G401 (cell line): ENCODE data around the gene DAB1. TPM values are rescaled to one million over a fixed set of nuclear protein-coding genes. Genes with fewer than 3 reads are reported as not detected.

Source experiments
- DNase-seq: peaks from one replicate; pipeline ENCODE4 v3.0.0-alpha.2; 2015; ENCODE audit warnings: low spot score
- in situ Hi-C: cut with HindIII; loops from 2 replicates; pipeline ENCODE4 v1.10.0; 2016; ENCODE audit warnings: low sequenced_read_pairs, mixed read lengths
- total RNA-seq: library from RNA; depleted of rRNA; stranded (reverse); fragments of >200 nt; shearing (Covaris generic); gene quantifications from 2 replicates; pipeline ENCODE4 v1.2.3, GENCODE V29; 2014

Gene DAB1
- total RNA-seq, 1 experiment from 2014 or later, result not detected

- no peak for DNase-seq
- in situ Hi-C loops, result no loop called here
Observed at GRCh38 chr1:56986397-56986796, 437.5 kb downstream of the DAB1 start.

- in situ Hi-C loops, result no loop called here
- DNase-seq, result no peak
Observed at GRCh38 chr1:56985857-56986256, 438.0 kb downstream of the DAB1 start.

DNA sequence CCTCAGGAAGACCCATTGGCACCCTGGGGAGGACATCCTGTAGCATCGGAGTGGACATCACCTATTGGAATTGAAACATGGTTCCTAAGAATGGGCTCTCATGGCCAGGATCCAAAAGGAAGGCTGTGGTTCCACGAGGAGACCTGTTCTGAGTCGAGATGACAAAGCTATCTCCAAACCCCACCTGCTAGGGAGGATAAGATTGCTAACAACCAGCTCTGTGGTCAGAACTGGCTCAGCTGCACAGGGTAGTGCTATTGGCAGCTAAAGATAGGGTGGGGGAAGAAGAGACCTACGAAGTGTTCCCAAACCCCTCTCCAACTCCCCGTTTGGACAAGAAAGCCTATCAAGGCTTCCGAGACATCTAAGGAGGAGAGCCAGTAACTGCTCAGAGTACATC is 440.4 kb downstream of the DAB1 start:
- no peak for DNase-seq
- in situ Hi-C loops, result no loop called here

DNA sequence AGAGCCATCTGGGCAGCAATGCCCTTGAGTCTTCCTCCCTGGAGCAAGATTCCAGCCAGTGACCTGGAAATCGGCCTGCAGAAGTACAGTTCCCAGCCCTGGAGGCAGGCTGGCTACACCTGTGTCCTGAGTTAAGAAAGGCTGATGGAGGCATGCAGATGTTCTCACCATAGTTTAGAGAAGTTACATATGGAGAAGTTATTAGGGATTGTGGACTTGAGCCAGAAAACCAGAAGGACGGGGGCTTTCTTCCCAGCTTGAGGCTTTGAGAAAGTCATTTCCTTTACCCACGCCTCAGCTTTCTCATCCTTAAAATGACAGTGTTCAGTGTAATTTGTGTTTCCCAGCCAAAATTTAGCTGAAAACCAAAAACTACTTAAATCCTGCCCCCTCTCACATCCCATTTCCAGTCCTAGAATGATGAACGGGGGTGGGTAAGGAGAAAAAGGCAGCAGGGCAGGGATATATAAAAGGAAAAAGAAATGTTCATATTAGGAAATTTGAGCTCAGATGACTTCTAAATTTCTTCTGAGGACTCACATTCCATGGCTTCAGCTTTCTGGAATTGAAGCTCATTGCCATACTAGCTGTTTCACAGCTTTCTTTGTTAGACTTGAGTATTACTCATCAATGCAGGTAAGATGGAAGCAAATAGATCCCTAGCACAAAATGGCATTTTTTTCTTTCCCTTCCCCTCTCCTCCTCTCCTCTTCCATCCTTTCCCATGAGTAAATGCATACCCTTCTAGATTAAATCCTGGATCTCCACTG is 443.7 kb downstream of the DAB1 start:
- DNase-seq, result no peak
- in situ Hi-C loops, result no loop called here

GRCh38 chr1:56978819-56979218 is 445.0 kb downstream of the DAB1 start:
- DNase-seq, result no peak
- in situ Hi-C loops, result no loop called here

- in situ Hi-C loops, result no loop called here
- DNase-seq, result no peak
Observed at GRCh38 chr1:56977910-56978309, 445.9 kb downstream of the DAB1 start.

DNA sequence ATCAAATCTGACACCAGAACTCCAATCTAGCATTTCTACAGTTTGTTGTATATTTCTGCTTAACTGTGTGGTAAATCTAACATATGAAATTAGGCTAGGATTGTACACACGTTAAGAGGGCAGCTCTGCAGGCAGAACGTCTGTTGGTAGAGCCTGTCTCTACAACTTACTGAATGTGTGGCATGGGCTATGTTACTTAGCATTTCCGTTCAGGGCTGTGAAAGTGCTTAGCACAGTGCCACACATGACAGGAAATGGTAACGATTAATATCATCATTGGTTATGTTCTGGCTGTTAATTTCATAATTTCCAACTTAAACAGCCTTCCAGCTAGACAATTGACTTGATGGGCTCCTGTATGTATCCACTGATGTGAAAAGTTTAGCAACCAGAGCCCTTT is 448.4 kb downstream of the DAB1 start:
- in situ Hi-C loops, result no loop called here
- DNase-seq, result no peak

GRCh38 chr1:56973923-56974742 is 449.7 kb downstream of the DAB1 start:
- in situ Hi-C loops, result no loop called here
- DNase-seq, result no peak

GRCh38 chr1:56972976-56973375 is 450.9 kb downstream of the DAB1 start:
- DNase-seq, result no peak
- in situ Hi-C loops, result no loop called here

GRCh38 chr1:56970280-56970679 is 453.6 kb downstream of the DAB1 start:
- in situ Hi-C loops, result no loop called here
- DNase-seq, result no peak

DNA sequence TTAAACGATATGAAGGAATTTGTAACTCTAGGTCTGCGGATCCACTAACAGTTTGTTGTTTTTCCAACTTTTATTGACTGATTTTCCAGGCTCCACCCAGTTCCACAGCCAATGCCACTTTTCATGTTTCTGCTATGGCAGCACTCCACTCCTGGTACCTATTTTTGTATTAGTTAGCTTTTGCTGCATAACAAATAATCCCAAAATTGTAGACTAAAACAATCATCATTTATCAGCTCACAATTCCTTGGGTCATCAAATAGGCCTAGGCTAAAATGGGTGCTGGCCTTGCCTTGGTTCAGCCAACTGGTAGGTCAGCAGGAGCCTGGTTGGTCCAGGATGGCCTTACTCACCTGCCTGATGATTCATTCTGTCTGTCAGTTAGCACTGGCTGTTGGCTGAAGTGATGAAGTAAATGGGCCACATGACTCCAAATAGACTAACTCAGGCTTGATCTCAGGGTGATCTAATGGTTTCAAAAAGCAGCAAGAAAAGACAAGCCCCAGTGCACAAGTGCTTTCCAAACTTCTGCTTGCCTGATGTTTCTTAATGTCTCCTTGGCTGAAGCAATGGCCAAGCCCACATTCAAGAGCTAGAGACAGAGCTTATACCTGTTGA is 454.9 kb downstream of the DAB1 start:
- in situ Hi-C loops, result no loop called here
- no peak for DNase-seq

DNA sequence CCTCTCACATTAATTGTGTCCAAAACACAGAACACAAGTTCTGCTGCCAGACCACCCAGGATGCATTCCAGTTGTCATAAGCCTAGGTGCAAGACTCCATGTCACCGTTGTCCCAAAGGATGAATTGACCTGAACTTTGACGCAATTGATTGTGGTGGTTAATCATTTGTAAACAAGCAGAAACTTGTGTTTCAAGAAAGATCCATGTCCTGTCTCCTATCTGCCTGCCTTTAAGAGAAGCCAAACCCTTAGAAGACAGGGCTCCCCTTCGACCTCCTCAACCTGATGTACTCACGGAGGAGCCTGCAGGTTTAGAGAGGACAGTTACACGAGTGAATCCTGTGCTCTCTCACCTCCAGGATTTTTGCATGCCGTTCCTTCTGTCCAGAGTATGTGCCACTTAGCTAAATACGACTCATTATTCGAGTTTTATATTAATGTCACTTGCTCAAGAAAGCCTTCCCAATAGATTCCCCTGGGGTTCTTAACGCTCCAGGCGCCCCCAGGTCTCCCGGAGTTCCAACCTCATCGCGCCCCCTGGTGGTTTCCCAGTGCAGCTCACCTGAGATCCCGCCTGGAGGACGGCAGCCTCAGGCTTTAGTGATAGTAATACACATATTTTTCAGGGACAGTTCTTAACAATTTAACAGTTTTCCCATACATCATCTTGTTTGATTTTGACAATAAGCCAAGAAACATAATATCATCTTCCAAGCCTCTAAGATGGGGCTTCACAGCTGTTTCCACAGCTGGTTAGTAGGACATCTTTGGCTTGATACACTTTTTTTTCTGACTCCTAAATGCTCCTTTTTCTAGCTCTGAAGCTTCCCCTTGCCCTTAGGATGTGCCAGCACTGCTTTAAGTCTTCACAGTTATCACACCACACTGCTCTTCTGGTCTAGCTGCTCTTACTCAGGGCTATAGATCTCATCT is 455.7 kb downstream of the DAB1 start:
- in situ Hi-C loops, result no loop called here
- no peak for DNase-seq

DNA sequence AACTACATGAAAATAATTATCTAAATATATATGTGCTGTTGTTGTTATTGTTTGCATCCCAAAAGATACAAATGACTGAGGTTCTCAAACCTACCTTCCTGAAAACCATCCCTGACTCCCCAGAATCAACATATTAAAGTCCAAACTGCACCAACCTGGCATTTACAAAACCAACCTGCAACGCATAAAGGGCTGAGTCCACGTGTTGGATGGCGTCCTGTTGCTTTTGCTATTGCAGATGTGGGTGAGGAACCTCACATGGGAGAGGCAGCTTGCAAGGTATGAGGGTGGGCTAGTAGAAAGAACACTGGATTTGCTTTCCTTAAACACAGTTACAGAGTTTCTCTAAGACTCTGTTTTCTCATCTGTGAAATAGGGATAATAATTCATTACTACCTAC is 456.5 kb downstream of the DAB1 start:
- in situ Hi-C loops, result no loop called here

DNA sequence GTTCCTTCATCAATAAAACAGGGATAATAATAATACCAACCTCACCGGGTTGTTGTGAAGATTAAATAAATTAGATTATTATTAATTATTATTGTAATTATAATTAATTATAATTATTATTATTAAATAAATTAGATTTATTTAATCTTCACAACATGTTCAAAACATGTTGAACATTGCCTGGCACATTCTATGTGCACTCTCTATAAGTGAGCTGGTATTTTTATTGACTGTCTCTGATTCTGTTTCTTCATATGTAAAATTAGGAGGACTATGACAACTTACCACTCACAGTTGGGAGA is 457.2 kb downstream of the DAB1 start:
- in situ Hi-C loops, result no loop called here
- no peak for DNase-seq

More for the DNA sequence above, 456.5 kb downstream of the DAB1 start:
- DNase-seq, result no peak

DNA sequence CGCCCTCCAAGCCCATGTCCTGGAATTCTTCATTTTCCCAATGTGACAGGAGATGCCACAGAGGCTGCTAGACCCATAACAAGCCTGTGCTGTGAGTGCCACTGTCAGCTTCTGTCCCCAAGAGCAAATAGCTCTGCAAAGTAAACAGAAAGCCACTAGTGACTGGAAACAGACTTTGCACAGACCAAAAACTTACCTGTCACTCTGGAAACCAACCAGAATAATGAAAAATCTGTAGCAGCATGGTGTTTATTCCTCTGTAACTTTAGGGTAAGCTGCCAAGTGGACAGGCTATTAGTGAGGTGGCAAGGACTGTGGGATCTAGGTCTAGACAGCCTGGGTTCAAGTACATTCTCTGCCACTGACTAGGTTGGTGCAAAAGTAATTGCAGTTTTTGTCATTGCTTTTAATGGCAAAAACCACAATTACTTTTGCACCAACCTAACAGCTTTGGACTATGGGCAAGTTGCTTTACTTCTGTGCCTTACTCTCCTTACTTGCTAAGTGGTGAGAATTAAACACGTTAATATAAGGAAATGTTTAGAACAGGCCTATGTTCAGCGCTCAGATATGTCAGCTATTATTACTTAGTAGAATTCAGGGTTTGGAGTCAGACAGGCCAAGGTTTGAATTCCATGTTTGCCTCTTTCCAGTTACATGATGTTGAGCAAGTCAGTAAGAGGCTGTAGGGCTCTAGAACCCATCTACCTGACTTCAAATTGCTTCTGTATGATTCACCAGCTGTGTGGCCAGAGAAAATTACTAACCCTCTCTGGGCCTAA is 457.8 kb downstream of the DAB1 start, which contains the start of gene C8B:
TSS of gene C8B (minus strand) at position 100 of the 782 bp plus-strand sequence. CDS start at position 33, 67 bp downstream.
- no peak for DNase-seq
- in situ Hi-C loops, result no loop called here

GRCh38 chr1:56965191-56965590 is 458.7 kb downstream of the DAB1 start:
- in situ Hi-C loops, result no loop called here
- DNase-seq, result no peak

DNA sequence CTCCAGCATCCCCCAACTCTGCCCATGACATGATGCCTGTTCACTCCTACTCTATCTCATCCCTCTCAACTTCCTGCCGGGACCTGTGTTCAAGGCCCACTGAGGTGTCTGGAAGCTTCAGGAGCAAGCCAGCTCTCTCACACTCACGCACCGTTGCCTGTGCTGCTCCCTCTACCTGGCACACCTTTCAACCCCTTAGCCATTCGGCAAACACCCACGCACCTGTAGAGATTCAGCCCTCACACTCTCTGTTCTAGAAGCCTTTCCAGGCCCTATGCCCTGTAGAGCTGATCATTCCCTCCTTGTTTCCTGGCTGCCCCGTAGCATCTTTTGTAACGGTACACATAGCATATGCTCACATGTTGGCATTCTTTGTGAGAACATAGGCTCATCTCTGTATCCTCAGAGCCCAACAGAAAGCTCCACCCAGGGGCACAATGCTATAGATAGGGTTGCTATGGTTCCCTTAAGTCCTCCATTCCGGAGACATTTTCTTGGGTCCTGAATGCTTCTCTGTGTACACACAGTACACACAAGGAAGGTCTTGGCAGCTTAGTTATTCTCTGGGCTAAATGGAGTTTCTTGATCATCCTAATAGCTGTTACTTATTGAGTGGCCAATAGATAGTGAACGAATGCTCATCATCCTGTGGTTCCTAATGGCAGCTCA is 459.4 kb downstream of the DAB1 start:
- in situ Hi-C loops, result no loop called here
- no peak for DNase-seq

GRCh38 chr1:56963667-56964066 is 460.2 kb downstream of the DAB1 start:
- DNase-seq, result no peak
- in situ Hi-C loops, result no loop called here
